Trophoblast cell (in vitro differentiated cells and primary cell): ENCODE measurements around the gene RCBTB1.

Experiments used
- DNase-seq, 2 donors: peaks; one replicate each; pipeline ENCODE4 v3.0.0-alpha.2; 2016
- H2AFZ ChIP-seq: 2 replicates; pipeline ENCODE4 v1.6.1; 2013; ENCODE audit warnings: low read length, moderate library complexity, mild to moderate bottlenecking; ENCODE audit not compliant: insufficient read depth, poor library complexity
- H2AK5ac ChIP-seq: 2 replicates; pipeline ENCODE4 v1.6.1; 2013; ENCODE audit warnings: mild to moderate bottlenecking, low read length
- H2BK120ac ChIP-seq: 2 replicates; pipeline ENCODE4 v1.6.1; 2013; ENCODE audit warnings: low read length, mild to moderate bottlenecking, moderate library complexity; ENCODE audit not compliant: insufficient read depth, poor library complexity
- H2BK12ac ChIP-seq: 2 replicates; pipeline ENCODE4 v1.6.1; 2013; ENCODE audit warnings: mild to moderate bottlenecking, low read length, moderate library complexity
- H2BK5ac ChIP-seq: 2 replicates; pipeline ENCODE4 v1.6.1; 2013; ENCODE audit warnings: low read length, low read depth, moderate library complexity, mild to moderate bottlenecking; ENCODE audit not compliant: poor library complexity
- H3K14ac ChIP-seq: 2 replicates; pipeline ENCODE4 v1.6.1; 2013; ENCODE audit warnings: mild to moderate bottlenecking, low read length
- H3K18ac ChIP-seq: 2 replicates; pipeline ENCODE4 v1.6.1; 2013; ENCODE audit warnings: mild to moderate bottlenecking, low read length
- H3K23ac ChIP-seq: 2 replicates; pipeline ENCODE4 v1.6.1; 2013; ENCODE audit warnings: low read length
- H3K27ac ChIP-seq: 2 replicates; pipeline ENCODE4 v1.5.1; 2013; ENCODE audit warnings: low read depth, mild to moderate bottlenecking, inconsistent platforms, low read length, moderate library complexity
- H3K27me3 ChIP-seq: 2 replicates; pipeline ENCODE4 v1.6.1; 2013; ENCODE audit warnings: inconsistent platforms, mild to moderate bottlenecking, low read length, moderate library complexity; ENCODE audit not compliant: insufficient read depth
- H3K36me3 ChIP-seq, 2 experiments: 1 replicate in 1 of 2; 2 replicates in 1 of 2; pipeline ENCODE4 v1.6.1; 2013; ENCODE audit warnings: low read length in 2 of 2, mild to moderate bottlenecking in 2 of 2, moderate library complexity in 1 of 2; ENCODE audit not compliant: insufficient read depth in 2 of 2, control insufficient read depth in 1 of 2
- H3K4ac ChIP-seq: 2 replicates; pipeline ENCODE4 v1.6.1; 2013; ENCODE audit warnings: low read depth, mild to moderate bottlenecking, low read length, moderate library complexity
- H3K4me1 ChIP-seq, 2 experiments: 1 replicate in 1 of 2; 2 replicates in 1 of 2; pipeline ENCODE4 v1.6.1; 2013; ENCODE audit warnings: low read length in 2 of 2, mild to moderate bottlenecking in 2 of 2, moderate library complexity in 1 of 2; ENCODE audit not compliant: insufficient read depth in 2 of 2, control insufficient read depth in 1 of 2
- H3K4me2 ChIP-seq: 2 replicates; pipeline ENCODE4 v1.6.1; 2013; ENCODE audit warnings: inconsistent platforms, mild to moderate bottlenecking, low read length, moderate library complexity
- H3K4me3 ChIP-seq: 2 replicates; pipeline ENCODE4 v1.5.1; 2013; ENCODE audit warnings: mild to moderate bottlenecking, low read depth, low read length, inconsistent platforms
- H3K79me1 ChIP-seq: one replicate; pipeline ENCODE4 v1.6.1; 2013; ENCODE audit warnings: low read length
- H3K79me2 ChIP-seq: 2 replicates; pipeline ENCODE4 v1.6.1; 2013; ENCODE audit warnings: low read length, mild to moderate bottlenecking; ENCODE audit not compliant: control insufficient read depth, insufficient read depth, poor library complexity
- H3K9ac ChIP-seq: 2 replicates; pipeline ENCODE4 v1.6.1; 2013; ENCODE audit warnings: mild to moderate bottlenecking, low read length
- H3K9me3 ChIP-seq: 2 replicates; pipeline ENCODE4 v1.6.1; 2013; ENCODE audit warnings: low read depth, mild to moderate bottlenecking, control low read depth, inconsistent platforms, low read length; ENCODE audit not compliant: insufficient read depth
- H4K12ac ChIP-seq: 2 replicates; pipeline ENCODE4 v1.6.1; 2013; ENCODE audit warnings: low read depth, mild to moderate bottlenecking, low read length, moderate library complexity
- H4K8ac ChIP-seq: 2 replicates; pipeline ENCODE4 v1.6.1; 2013; ENCODE audit warnings: low read depth, mild to moderate bottlenecking, low read length, moderate library complexity
- H4K91ac ChIP-seq: one replicate; pipeline ENCODE4 v1.6.1; 2013; ENCODE audit warnings: low read depth, mild to moderate bottlenecking, low read length, moderate library complexity
- WGBS: extraction: QIAGEN DNeasy Blood & Tissue Kit; methylation state at CpG from one replicate; pipeline ENCODE4 v1.1.7; 2013; ENCODE audit warnings: missing lambda C conversion rate; ENCODE audit not compliant: insufficient read length, insufficient coverage; ENCODE audit errors: extremely low coverage; 5-methylcytosine and 5-hydroxymethylcytosine counted together

The RCBTB1 gene

DNA sequence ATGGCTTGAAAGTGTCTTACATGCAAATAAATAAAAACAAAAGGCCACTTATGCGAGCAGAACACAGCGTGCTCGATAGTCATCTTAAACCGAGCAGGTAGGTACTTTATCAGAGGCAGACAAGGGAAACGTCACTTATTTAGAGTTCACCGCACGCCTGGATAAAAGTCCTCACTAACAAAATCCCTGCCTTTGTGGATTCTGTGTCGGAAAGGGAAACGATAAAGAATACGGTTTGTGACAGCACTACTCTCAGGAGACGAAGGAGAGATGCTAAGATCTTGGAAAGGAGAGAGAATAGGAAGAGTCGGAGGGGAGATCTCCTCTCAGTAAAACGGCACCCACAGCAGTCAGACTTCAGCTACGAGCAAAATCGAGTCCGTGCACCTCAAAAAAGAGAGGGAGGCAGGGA is 581 bp downstream of the RCBTB1 start:
- no peaks in the 10 kb centered on the region for H3K27me3 ChIP-seq
- H3K18ac ChIP-seq: peak overlapping the region; percentile 82
- peak overlapping the region; percentile 97 for H3K4me3 ChIP-seq
- H3K9me3 ChIP-seq: no peaks in the 10 kb centered on the region
- no peak overlapping the region for H4K12ac ChIP-seq
- H4K91ac ChIP-seq: peak overlapping the region; percentile 81
- no peak for DNase-seq
- H3K9ac ChIP-seq: peak overlapping the region; percentile 88
- H3K79me2 ChIP-seq: peaks cover 6% of the 10 kb centered on the region
- peak overlapping the region; percentile 84 for H2BK120ac ChIP-seq
- peaks cover 9% of the 10 kb centered on the region for H3K79me1 ChIP-seq
- no peak overlapping the region for H2BK5ac ChIP-seq
- peak overlapping the region; percentile 49 for H3K4ac ChIP-seq
- peak overlapping the region; percentile 81 for H2AFZ ChIP-seq
- peak overlapping the region; percentile 80 for H3K4me2 ChIP-seq
- peak overlapping the region; percentile 96 for H4K8ac ChIP-seq
- no peak overlapping the region for H3K27ac ChIP-seq
- H3K14ac ChIP-seq: peak overlapping the region; percentile 85
- WGBS: no CpG with 5 or more reads among the region's 16 CpGs
- no peak overlapping the region for H2AK5ac ChIP-seq
- peaks cover 0 to 6% of the 10 kb centered on the region in 2 experiments for H3K36me3 ChIP-seq
- H2BK12ac ChIP-seq: no peak overlapping the region
- H3K23ac ChIP-seq: no peak overlapping the region
- H3K4me1 ChIP-seq: peaks cover 0 to 3% of the 10 kb centered on the region in 2 experiments

DNA sequence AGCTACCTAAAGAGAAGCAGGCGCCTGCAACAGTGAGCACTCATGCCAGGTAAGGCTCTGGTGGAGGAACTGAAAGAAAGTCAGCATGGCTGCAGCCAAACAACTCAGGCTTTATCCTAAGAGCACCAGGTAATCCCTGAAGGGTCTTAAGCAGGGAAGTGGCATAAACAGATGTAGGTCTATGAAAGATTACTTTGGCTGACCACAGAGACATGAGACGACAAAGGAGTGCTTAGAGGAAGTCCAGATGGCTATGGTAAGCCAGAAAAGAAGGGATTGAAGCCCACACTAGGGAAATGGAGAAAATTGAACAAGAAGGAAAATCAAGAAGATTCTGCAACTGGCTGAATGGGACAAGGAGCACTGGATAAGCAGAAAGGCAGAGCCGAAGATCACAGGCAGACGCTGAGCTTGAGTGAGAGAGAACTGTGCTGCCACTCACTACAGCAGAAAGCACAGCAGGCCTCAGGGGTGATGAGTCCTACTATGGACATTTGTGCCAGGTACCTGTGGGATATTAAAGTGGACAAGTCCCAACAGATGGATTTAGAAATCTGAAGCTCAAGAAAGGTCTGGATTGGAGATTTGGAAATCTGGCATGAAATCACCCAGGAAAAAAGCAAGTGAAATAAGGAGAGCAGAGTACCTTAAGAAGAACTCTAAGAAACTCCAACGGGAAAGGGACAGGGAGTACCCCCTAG is 4.2 kb downstream of the RCBTB1 start:
- Histone ChIP-seq H3K4ac (no peak overlapping the region), H2BK12ac (no peak overlapping the region), H4K91ac (no peak overlapping the region), H2BK5ac (no peak overlapping the region), H3K4me2 (no peak overlapping the region), H2AFZ (no peak overlapping the region), H3K4me3 (no peak overlapping the region), H3K23ac (no peak overlapping the region), H3K4me1 (peaks cover 0 to 2% of the 10 kb centered on the region in 2 experiments), H3K9me3 (no peaks in the 10 kb centered on the region), H2AK5ac (no peak overlapping the region), H2BK120ac (no peak overlapping the region), H3K79me2 (peaks cover 6% of the 10 kb centered on the region), H3K36me3 (peaks cover 0 to 7% of the 10 kb centered on the region in 2 experiments), H3K27ac (no peak overlapping the region), H3K79me1 (peaks cover 9% of the 10 kb centered on the region), H4K12ac (no peak overlapping the region), H4K8ac (no peak overlapping the region), H3K27me3 (no peaks in the 10 kb centered on the region), H3K18ac (no peak overlapping the region), H3K14ac (no peak overlapping the region), H3K9ac (no peak overlapping the region)
- DNase-seq: no peak
- WGBS: no CpG with 5 or more reads among the region's 5 CpGs

DNA sequence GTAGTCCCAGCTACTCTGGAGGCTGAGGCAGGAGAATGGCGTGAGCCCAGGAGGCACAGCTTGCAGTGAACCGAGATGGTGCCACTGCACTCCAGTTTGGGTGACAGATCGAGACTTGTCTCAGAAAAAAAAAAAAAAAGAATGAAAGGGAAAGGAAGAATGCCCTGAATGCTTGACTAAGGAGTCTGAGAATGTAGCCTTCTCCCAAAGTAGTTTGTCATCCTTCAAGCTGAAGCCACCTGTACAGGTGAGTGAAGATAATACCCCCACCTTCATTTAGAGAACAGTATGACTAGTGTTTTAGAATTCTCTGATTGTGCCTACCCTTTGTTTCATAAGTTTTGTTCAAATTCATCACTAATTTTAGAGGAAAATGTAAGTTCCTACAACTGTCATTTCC is 5.9 kb downstream of the RCBTB1 start:
- H3K4me1 ChIP-seq: no peaks in the 10 kb centered on the region
- H2AFZ ChIP-seq: no peak overlapping the region
- H3K79me2 ChIP-seq: no peaks in the 10 kb centered on the region
- H4K8ac ChIP-seq: no peak overlapping the region
- WGBS: no CpG with 5 or more reads among the region's 3 CpGs
- no peak overlapping the region for H3K23ac ChIP-seq
- H3K36me3 ChIP-seq: peaks cover 0 to 7% of the 10 kb centered on the region in 2 experiments
- H3K9ac ChIP-seq: no peak overlapping the region
- no peak overlapping the region for H3K4me2 ChIP-seq
- H3K18ac ChIP-seq: no peak overlapping the region
- no peak overlapping the region for H3K4me3 ChIP-seq
- no peak overlapping the region for H2BK12ac ChIP-seq
- H3K79me1 ChIP-seq: no peaks in the 10 kb centered on the region
- H4K91ac ChIP-seq: no peak overlapping the region
- H3K27ac ChIP-seq: no peak overlapping the region
- H3K4ac ChIP-seq: no peak overlapping the region
- H3K27me3 ChIP-seq: no peaks in the 10 kb centered on the region
- no peak overlapping the region for H3K14ac ChIP-seq
- H2BK5ac ChIP-seq: no peak overlapping the region
- no peaks in the 10 kb centered on the region for H3K9me3 ChIP-seq
- H2BK120ac ChIP-seq: no peak overlapping the region
- peak; percentile 40 to 79 for DNase-seq
- H4K12ac ChIP-seq: no peak overlapping the region
- no peak overlapping the region for H2AK5ac ChIP-seq

DNA sequence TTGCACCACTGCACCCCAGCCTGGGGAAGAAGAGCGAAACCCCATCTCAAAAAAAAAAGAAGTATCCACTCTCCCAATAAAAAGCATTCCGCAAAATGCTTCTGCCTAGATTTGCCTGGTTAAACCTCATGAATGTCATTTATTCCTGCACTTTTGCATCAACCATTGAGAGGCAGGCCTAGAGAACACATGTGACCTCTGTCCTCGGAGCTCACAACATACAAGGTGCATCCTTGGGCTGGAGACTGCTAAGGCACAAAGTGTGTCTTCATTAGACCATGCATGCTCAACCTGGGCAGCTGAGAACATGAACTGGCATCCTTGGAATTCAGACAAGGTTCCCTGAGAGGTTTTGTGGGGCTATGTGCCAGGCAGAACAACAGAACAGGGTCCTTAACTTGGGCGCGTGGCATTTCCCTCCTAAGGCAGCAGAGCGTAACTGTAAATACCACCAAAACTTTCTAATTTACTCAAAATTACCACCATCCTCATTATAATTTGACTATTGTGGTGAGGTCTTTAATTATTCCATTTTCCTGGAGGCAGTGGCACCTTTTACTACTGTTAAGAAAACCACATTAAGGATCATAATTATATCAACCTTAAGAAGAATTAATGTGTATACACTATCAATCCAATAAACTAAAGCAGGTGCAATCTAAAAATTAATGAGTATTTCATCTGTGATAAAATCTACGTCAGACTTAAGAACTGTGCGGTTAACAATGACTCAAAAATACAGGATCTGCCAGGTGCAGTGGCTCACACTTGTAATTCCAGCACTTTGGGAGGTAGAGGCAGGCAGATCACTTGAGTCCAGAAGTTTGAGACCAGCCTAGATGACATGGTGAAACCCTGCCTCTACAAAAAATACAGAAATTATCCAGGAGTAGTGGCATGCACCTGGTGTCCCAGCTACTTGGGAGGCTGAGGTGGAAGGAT is 13.8 kb downstream of the RCBTB1 start:
- Histone ChIP-seq H3K36me3 (peaks cover 2% of the 10 kb centered on the region in 2 experiments), H2AFZ (no peak overlapping the region), H3K14ac (no peak overlapping the region), H4K91ac (no peak overlapping the region), H2BK5ac (no peak overlapping the region), H3K23ac (no peak overlapping the region), H3K79me1 (no peaks in the 10 kb centered on the region), H4K8ac (no peak overlapping the region), H3K79me2 (no peaks in the 10 kb centered on the region), H2BK12ac (no peak overlapping the region), H3K27ac (no peak overlapping the region), H3K9me3 (no peaks in the 10 kb centered on the region), H3K18ac (no peak overlapping the region), H3K4me1 (no peaks in the 10 kb centered on the region), H2BK120ac (no peak overlapping the region), H3K4ac (no peak overlapping the region), H2AK5ac (no peak overlapping the region), H4K12ac (no peak overlapping the region), H3K4me2 (no peak overlapping the region), H3K27me3 (no peaks in the 10 kb centered on the region), H3K9ac (no peak overlapping the region), H3K4me3 (no peak overlapping the region)
- WGBS: no CpG with 5 or more reads among the region's 8 CpGs
- DNase-seq: no peak
